HEK293 (cell line): ENCODE measurements around the gene PRODH2.

ENCODE experiments used
- BCL11B ChIP-seq: fragments of 450-650 bp; formaldehyde crosslinking; IDR thresholded peaks from 2 replicates; pipeline ENCODE4 v1.5.1; 2016; ENCODE audit warnings: low read depth, missing biosample characterization, missing genetic modification characterization
- EGR2 ChIP-seq: fragments of 450-650 bp; formaldehyde crosslinking; IDR thresholded peaks from 2 replicates; pipeline ENCODE4 v1.5.1; 2016; ENCODE audit warnings: low read depth, missing biosample characterization, missing genetic modification characterization
- FEZF1 ChIP-seq: fragments of 450-650 bp; formaldehyde crosslinking; IDR thresholded peaks from 2 replicates; pipeline ENCODE4 v1.5.1; 2016; ENCODE audit warnings: missing biosample characterization, missing genetic modification characterization
- KLF8 ChIP-seq: fragments of 450-650 bp; formaldehyde crosslinking; IDR thresholded peaks from 2 replicates; pipeline ENCODE4 v1.5.1; 2016; ENCODE audit warnings: missing biosample characterization, missing genetic modification characterization
- TCF7L2 ChIP-seq: IDR thresholded peaks from 2 replicates; pipeline ENCODE4 v1.6.1; 2011; ENCODE audit warnings: low read depth, mild to moderate bottlenecking, inconsistent platforms, low read length, moderate library complexity, borderline replicate concordance
- ZBTB17 ChIP-seq: fragments of 450-650 bp; formaldehyde crosslinking; IDR thresholded peaks from 2 replicates; pipeline ENCODE4 v1.5.1; 2016; ENCODE audit warnings: missing biosample characterization, missing genetic modification characterization
- ZEB2 ChIP-seq: fragments of 450-650 bp; formaldehyde crosslinking; IDR thresholded peaks from 2 replicates; pipeline ENCODE4 v1.5.1; 2016; ENCODE audit warnings: missing biosample characterization, missing genetic modification characterization
- ZFP69B ChIP-seq: fragments of 450-650 bp; formaldehyde crosslinking; IDR thresholded peaks from 2 replicates; pipeline ENCODE4 v1.5.1; 2016; ENCODE audit warnings: missing biosample characterization, missing genetic modification characterization
- ZNF10 ChIP-seq: fragments of 450-650 bp; formaldehyde crosslinking; IDR thresholded peaks from 2 replicates; pipeline ENCODE4 v1.5.1; 2017; ENCODE audit warnings: missing biosample characterization, missing genetic modification characterization
- ZNF157 ChIP-seq: fragments of 450-650 bp; formaldehyde crosslinking; IDR thresholded peaks from 2 replicates; pipeline ENCODE4 v1.5.1; 2016; ENCODE audit warnings: missing biosample characterization, missing genetic modification characterization
- ZNF19 ChIP-seq: fragments of 450-650 bp; formaldehyde crosslinking; IDR thresholded peaks from 2 replicates; pipeline ENCODE4; 2016; ENCODE audit warnings: missing biosample characterization, missing genetic modification characterization, low read depth
- ZNF274 ChIP-seq, 2 experiments: fragments of 200-500 bp in 1 of 2; fragments of 450-650 bp in 1 of 2; sonication (Bioruptor generic) in 1 of 2; formaldehyde crosslinking in 1 of 2; IDR thresholded peaks; 2 replicates each; pipeline versions ENCODE4 v1.5.1 to v1.6.1; 2014 to 2016; ENCODE audit warnings: borderline replicate concordance in 1 of 2, inconsistent platforms in 1 of 2, low read length in 1 of 2, missing biosample characterization in 1 of 2, missing genetic modification characterization in 1 of 2
- ZNF302 ChIP-seq: fragments of 450-650 bp; formaldehyde crosslinking; IDR thresholded peaks from 2 replicates; pipeline ENCODE4 v1.5.1; 2016; ENCODE audit warnings: missing biosample characterization, missing genetic modification characterization, low read depth
- ZNF335 ChIP-seq: fragments of 450-650 bp; formaldehyde crosslinking; conservative IDR thresholded peaks from 2 replicates; pipeline ENCODE4 v1.5.1; 2016; ENCODE audit warnings: missing biosample characterization, missing genetic modification characterization
- ZNF48 ChIP-seq: fragments of 450-650 bp; formaldehyde crosslinking; IDR thresholded peaks from 2 replicates; pipeline ENCODE4 v1.5.1; 2016; ENCODE audit warnings: missing biosample characterization, missing genetic modification characterization
- ZNF585B ChIP-seq: fragments of 450-650 bp; formaldehyde crosslinking; IDR thresholded peaks from 2 replicates; pipeline ENCODE4 v1.5.1; 2016; ENCODE audit warnings: missing biosample characterization, missing genetic modification characterization
- ZNF596 ChIP-seq: fragments of 450-650 bp; IDR thresholded peaks from 2 replicates; pipeline ENCODE4 v1.5.0; 2018; ENCODE audit warnings: missing biosample characterization, mild to moderate bottlenecking, missing genetic modification characterization, moderate library complexity
- ZNF626 ChIP-seq: fragments of 450-650 bp; sonication (Bioruptor Pico); formaldehyde crosslinking; IDR thresholded peaks from 2 replicates; pipeline ENCODE4 v1.5.1; 2018; ENCODE audit warnings: missing biosample characterization, missing genetic modification characterization, inconsistent platforms
- ZNF76 ChIP-seq: fragments of 450-650 bp; formaldehyde crosslinking; IDR thresholded peaks from 2 replicates; pipeline ENCODE4; 2016; ENCODE audit warnings: low read depth, missing biosample characterization, missing genetic modification characterization, borderline replicate concordance
- ZNF776 ChIP-seq: fragments of 450-650 bp; formaldehyde crosslinking; IDR thresholded peaks from 2 replicates; pipeline ENCODE4 v1.5.0; 2017; ENCODE audit warnings: missing biosample characterization, missing genetic modification characterization, borderline replicate concordance
- ZNF777 ChIP-seq: fragments of 450-650 bp; formaldehyde crosslinking; IDR thresholded peaks from 2 replicates; pipeline ENCODE4 v1.5.1; 2017; ENCODE audit warnings: missing biosample characterization, missing genetic modification characterization, borderline replicate concordance
- ZNF791 ChIP-seq: fragments of 450-650 bp; formaldehyde crosslinking; IDR thresholded peaks from 2 replicates; pipeline ENCODE4 v1.5.1; 2016; ENCODE audit warnings: missing biosample characterization, missing genetic modification characterization
- TF ChIP-seq, protein P1 (sequence below): fragments of 450-650 bp; formaldehyde crosslinking; IDR thresholded peaks from 2 replicates; pipeline ENCODE4 v1.5.1; 2016; ENCODE audit warnings: missing biosample characterization, missing genetic modification characterization
- TF ChIP-seq, protein P2 (sequence below): fragments of 450-650 bp; formaldehyde crosslinking; IDR thresholded peaks from 2 replicates; pipeline ENCODE4 v1.5.1; 2016; ENCODE audit warnings: missing biosample characterization, missing genetic modification characterization, borderline replicate concordance
- TF ChIP-seq, protein P3 (sequence below): fragments of 450-650 bp; formaldehyde crosslinking; IDR thresholded peaks from 2 replicates; pipeline ENCODE4 v1.5.1; 2016; ENCODE audit warnings: missing biosample characterization, missing genetic modification characterization
- TF ChIP-seq, protein P4 (sequence below): fragments of 450-650 bp; formaldehyde crosslinking; IDR thresholded peaks from 2 replicates; pipeline ENCODE4 v1.5.1; 2017; ENCODE audit warnings: missing biosample characterization, missing genetic modification characterization
- TF ChIP-seq, protein P5 (sequence below): fragments of 450-650 bp; formaldehyde crosslinking; IDR thresholded peaks from 2 replicates; pipeline ENCODE4 v1.5.1; 2016; ENCODE audit warnings: missing biosample characterization, missing genetic modification characterization
- TF ChIP-seq, protein P6 (sequence below): fragments of 450-650 bp; formaldehyde crosslinking; IDR thresholded peaks from 2 replicates; pipeline ENCODE4 v1.5.1; 2016; ENCODE audit warnings: missing biosample characterization, missing genetic modification characterization, low read depth

PRODH2 gene

DNA sequence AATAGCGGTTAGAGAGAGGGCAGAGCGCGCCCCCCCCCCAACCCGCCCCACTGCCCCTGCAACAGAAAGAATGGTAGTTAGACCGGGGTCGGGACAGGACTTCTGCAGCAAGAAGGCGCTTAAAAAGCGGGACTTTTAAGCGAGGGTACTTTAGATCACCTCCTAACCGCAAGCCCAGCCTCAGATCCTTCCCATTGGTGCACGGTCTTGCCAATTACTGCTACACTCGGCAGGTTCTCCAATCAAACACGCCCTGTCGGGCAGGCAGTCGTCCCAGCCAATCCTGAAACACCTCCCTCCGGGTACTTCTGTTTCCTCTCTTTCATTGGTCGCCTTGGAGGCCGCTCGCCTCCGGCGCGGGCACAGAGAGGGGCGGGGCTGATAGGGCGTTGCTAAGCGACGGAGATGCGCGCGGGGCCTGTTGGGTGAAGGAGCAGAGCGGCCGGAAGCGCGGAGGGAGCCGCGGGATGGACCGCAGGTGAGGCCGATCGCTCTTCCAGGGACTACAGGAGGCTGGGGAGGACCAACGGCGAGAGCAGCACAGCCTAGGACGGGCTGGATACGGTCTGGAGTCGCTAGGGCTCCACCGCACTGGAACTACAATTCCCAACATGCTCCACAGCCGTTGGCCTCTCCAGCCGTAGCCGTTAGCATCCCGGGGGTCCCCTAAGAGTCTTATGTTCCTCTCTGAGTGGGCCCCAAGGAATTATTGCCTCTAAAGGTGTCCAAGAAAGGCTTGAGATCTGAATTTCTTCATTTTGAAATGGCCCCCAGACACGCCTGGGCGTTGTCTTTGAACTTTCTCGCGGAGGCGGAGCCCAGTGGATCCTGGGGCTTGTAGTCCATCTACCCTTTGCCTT is 54.7 kb downstream of the PRODH2 start, which contains the start of gene PROSER3 (continued):
- no peak for TF ChIP-seq ZNF585B (tag by site-specific recombination)
- TF ChIP-seq, protein P1, sequence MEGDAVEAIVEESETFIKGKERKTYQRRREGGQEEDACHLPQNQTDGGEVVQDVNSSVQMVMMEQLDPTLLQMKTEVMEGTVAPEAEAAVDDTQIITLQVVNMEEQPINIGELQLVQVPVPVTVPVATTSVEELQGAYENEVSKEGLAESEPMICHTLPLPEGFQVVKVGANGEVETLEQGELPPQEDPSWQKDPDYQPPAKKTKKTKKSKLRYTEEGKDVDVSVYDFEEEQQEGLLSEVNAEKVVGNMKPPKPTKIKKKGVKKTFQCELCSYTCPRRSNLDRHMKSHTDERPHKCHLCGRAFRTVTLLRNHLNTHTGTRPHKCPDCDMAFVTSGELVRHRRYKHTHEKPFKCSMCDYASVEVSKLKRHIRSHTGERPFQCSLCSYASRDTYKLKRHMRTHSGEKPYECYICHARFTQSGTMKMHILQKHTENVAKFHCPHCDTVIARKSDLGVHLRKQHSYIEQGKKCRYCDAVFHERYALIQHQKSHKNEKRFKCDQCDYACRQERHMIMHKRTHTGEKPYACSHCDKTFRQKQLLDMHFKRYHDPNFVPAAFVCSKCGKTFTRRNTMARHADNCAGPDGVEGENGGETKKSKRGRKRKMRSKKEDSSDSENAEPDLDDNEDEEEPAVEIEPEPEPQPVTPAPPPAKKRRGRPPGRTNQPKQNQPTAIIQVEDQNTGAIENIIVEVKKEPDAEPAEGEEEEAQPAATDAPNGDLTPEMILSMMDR (tag by site-specific recombination): no peak
- TF ChIP-seq ZNF157 (tag by site-specific recombination): no peak
- peak; percentile 78 for TF ChIP-seq ZFP69B
- peak; percentile 89 for TF ChIP-seq EGR2 (tag by site-specific recombination)
- no peak for TF ChIP-seq ZNF777 (tag by site-specific recombination)
- TF ChIP-seq ZNF302 (tag by site-specific recombination): no peak
- TF ChIP-seq, protein P2, sequence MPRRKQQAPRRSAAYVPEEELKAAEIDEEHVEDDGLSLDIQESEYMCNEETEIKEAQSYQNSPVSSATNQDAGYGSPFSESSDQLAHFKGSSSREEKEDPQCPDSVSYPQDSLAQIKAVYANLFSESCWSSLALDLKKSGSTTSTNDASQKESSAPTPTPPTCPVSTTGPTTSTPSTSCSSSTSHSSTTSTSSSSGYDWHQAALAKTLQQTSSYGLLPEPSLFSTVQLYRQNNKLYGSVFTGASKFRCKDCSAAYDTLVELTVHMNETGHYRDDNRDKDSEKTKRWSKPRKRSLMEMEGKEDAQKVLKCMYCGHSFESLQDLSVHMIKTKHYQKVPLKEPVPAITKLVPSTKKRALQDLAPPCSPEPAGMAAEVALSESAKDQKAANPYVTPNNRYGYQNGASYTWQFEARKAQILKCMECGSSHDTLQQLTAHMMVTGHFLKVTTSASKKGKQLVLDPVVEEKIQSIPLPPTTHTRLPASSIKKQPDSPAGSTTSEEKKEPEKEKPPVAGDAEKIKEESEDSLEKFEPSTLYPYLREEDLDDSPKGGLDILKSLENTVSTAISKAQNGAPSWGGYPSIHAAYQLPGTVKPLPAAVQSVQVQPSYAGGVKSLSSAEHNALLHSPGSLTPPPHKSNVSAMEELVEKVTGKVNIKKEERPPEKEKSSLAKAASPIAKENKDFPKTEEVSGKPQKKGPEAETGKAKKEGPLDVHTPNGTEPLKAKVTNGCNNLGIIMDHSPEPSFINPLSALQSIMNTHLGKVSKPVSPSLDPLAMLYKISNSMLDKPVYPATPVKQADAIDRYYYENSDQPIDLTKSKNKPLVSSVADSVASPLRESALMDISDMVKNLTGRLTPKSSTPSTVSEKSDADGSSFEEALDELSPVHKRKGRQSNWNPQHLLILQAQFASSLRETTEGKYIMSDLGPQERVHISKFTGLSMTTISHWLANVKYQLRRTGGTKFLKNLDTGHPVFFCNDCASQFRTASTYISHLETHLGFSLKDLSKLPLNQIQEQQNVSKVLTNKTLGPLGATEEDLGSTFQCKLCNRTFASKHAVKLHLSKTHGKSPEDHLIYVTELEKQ: no peak; the same call in 1 of the 2 replicates
- TF ChIP-seq ZBTB17: peak; percentile 98
- no peak for TF ChIP-seq ZNF274 (IDR thresholded peaks at IDR 0.05; ENCODE audit: low read length)
- no peak for TF ChIP-seq ZNF274 (tag by site-specific recombination; IDR thresholded peaks at IDR 0.05; ENCODE audit: borderline replicate concordance)
- TF ChIP-seq, protein P3, sequence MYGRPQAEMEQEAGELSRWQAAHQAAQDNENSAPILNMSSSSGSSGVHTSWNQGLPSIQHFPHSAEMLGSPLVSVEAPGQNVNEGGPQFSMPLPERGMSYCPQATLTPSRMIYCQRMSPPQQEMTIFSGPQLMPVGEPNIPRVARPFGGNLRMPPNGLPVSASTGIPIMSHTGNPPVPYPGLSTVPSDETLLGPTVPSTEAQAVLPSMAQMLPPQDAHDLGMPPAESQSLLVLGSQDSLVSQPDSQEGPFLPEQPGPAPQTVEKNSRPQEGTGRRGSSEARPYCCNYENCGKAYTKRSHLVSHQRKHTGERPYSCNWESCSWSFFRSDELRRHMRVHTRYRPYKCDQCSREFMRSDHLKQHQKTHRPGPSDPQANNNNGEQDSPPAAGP (tag by site-specific recombination): peak; percentile 75
- TF ChIP-seq FEZF1: no peak
- peak; percentile 80; the same call in 1 of the 2 replicates for TF ChIP-seq TCF7L2
- TF ChIP-seq ZNF48 (tag by site-specific recombination): no peak
- no peak for TF ChIP-seq ZNF791
- TF ChIP-seq, protein P4, sequence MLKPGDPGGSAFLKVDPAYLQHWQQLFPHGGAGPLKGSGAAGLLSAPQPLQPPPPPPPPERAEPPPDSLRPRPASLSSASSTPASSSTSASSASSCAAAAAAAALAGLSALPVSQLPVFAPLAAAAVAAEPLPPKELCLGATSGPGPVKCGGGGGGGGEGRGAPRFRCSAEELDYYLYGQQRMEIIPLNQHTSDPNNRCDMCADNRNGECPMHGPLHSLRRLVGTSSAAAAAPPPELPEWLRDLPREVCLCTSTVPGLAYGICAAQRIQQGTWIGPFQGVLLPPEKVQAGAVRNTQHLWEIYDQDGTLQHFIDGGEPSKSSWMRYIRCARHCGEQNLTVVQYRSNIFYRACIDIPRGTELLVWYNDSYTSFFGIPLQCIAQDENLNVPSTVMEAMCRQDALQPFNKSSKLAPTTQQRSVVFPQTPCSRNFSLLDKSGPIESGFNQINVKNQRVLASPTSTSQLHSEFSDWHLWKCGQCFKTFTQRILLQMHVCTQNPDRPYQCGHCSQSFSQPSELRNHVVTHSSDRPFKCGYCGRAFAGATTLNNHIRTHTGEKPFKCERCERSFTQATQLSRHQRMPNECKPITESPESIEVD (tag by site-specific recombination): no peak
- no peak for TF ChIP-seq ZNF596
- peak; percentile 99 for TF ChIP-seq ZNF76 (tag by site-specific recombination)
- no peak for TF ChIP-seq BCL11B (tag by site-specific recombination)
- TF ChIP-seq ZNF626 (tag by site-specific recombination): no peak
- TF ChIP-seq, protein P5, sequence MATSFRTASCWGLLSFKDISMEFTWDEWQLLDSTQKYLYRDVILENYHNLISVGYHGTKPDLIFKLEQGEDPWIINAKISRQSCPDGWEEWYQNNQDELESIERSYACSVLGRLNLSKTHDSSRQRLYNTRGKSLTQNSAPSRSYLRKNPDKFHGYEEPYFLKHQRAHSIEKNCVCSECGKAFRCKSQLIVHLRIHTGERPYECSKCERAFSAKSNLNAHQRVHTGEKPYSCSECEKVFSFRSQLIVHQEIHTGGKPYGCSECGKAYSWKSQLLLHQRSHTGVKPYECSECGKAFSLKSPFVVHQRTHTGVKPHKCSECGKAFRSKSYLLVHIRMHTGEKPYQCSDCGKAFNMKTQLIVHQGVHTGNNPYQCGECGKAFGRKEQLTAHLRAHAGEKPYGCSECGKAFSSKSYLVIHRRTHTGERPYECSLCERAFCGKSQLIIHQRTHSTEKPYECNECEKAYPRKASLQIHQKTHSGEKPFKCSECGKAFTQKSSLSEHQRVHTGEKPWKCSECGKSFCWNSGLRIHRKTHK (tag by site-specific recombination): no peak
- TF ChIP-seq ZEB2: peak; percentile 99
- TF ChIP-seq ZNF335 (tag by site-specific recombination): peak; percentile 100
- TF ChIP-seq ZNF19 (tag by site-specific recombination): no peak
- TF ChIP-seq KLF8 (tag by site-specific recombination): peak; percentile 100
- peak; percentile 95; the same call in 1 of the 2 replicates for TF ChIP-seq ZNF10 (tag by site-specific recombination)
- TF ChIP-seq, protein P6, sequence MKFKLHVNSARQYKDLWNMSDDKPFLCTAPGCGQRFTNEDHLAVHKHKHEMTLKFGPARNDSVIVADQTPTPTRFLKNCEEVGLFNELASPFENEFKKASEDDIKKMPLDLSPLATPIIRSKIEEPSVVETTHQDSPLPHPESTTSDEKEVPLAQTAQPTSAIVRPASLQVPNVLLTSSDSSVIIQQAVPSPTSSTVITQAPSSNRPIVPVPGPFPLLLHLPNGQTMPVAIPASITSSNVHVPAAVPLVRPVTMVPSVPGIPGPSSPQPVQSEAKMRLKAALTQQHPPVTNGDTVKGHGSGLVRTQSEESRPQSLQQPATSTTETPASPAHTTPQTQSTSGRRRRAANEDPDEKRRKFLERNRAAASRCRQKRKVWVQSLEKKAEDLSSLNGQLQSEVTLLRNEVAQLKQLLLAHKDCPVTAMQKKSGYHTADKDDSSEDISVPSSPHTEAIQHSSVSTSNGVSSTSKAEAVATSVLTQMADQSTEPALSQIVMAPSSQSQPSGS: no peak
- no peak for TF ChIP-seq ZNF776 (tag by site-specific recombination)
